Retinal pigment epithelial cell (primary cell): ENCODE results near the gene ETV1.

Experiments used
- DNase-seq: peaks from one replicate; pipeline ENCODE4 v3.0.0-alpha.2; 2010; ENCODE audit warnings: low read depth
- H3K4me3 ChIP-seq: 2 replicates; pipeline ENCODE4 v1.5.1; 2011; ENCODE audit warnings: mild to moderate bottlenecking, low read length, control low read depth, moderate library complexity
- CTCF ChIP-seq: conservative IDR thresholded peaks from 2 replicates; pipeline ENCODE4 v1.5.1; 2011; ENCODE audit warnings: low read depth, low read length, control low read depth, inconsistent platforms

Gene ETV1

GRCh38 chr7:13987395-13987794 lies 2.1 kb downstream of the ETV1 start:
- peak overlapping the region; percentile 90 for H3K4me3 ChIP-seq
- TF ChIP-seq CTCF, result no peak
- no peak for DNase-seq

GRCh38 chr7:13986208-13986607 lies 3.3 kb downstream of the ETV1 start:
- TF ChIP-seq CTCF, result no peak
- no peak for DNase-seq
- H3K4me3 ChIP-seq, result no peak overlapping the region

- DNase-seq, result no peak
- no peak for TF ChIP-seq CTCF
- H3K4me3 ChIP-seq, result no peak overlapping the region
Measured at GRCh38 chr7:13984831-13985685, 4.4 kb downstream of the ETV1 start.

GRCh38 chr7:13984061-13984460 lies 5.4 kb downstream of the ETV1 start:
- DNase-seq, result no peak
- H3K4me3 ChIP-seq, result no peak overlapping the region
- no peak for TF ChIP-seq CTCF

- DNase-seq, result no peak
- H3K4me3 ChIP-seq, result no peak overlapping the region
- TF ChIP-seq CTCF, result no peak
Measured at GRCh38 chr7:13982940-13983677, 6.4 kb downstream of the ETV1 start.

GRCh38 chr7:13981070-13981469 lies 8.4 kb downstream of the ETV1 start:
- TF ChIP-seq CTCF, result no peak
- no peak overlapping the region for H3K4me3 ChIP-seq
- DNase-seq, result peak; percentile 95
